ENCODE results near the gene PSMB7.

Gene PSMB7

GRCh38 chr9:124409410-124409809 lies 5.8 kb downstream of the PSMB7 start:
- no peak for DNase-seq

- no peak for DNase-seq
These were observed 12.0 kb downstream of the PSMB7 start for GRCh38 chr9:124403246-124403645.

- no peak for DNase-seq
These were observed 15.0 kb downstream of the PSMB7 start for GRCh38 chr9:124399968-124400940.

GRCh38 chr9:124399323-124399967 lies 15.8 kb downstream of the PSMB7 start:
- DNase-seq: no peak

- DNase-seq: no peak
These were observed 16.9 kb downstream of the PSMB7 start for GRCh38 chr9:124398191-124398935.

GRCh38 chr9:124395826-124396225 lies 19.4 kb downstream of the PSMB7 start:
- no peak for DNase-seq

- no peak for DNase-seq
These were observed 20.6 kb downstream of the PSMB7 start for GRCh38 chr9:124394596-124394995.

GRCh38 chr9:124394167-124394566 lies 21.1 kb downstream of the PSMB7 start:
- no peak for DNase-seq

GRCh38 chr9:124392871-124393460 lies 22.3 kb downstream of the PSMB7 start:
- DNase-seq: no peak

- no peak for DNase-seq
These were observed 22.9 kb downstream of the PSMB7 start for GRCh38 chr9:124392254-124392870.

- no peak for DNase-seq
These were observed 24.2 kb downstream of the PSMB7 start for GRCh38 chr9:124390794-124391658.

- no peak for DNase-seq
These were observed 25.9 kb downstream of the PSMB7 start for GRCh38 chr9:124389146-124389939.

- no peak for DNase-seq
These were observed 26.8 kb downstream of the PSMB7 start for GRCh38 chr9:124388275-124389048.

- DNase-seq: no peak
These were observed 29.0 kb downstream of the PSMB7 start for GRCh38 chr9:124386201-124386600.

GRCh38 chr9:124385623-124386022 lies 29.6 kb downstream of the PSMB7 start:
- no peak for DNase-seq

- no peak for DNase-seq
These were observed 30.4 kb downstream of the PSMB7 start for GRCh38 chr9:124384846-124385245.

- no peak for DNase-seq
These were observed 31.0 kb downstream of the PSMB7 start for GRCh38 chr9:124384210-124384609.

GRCh38 chr9:124381170-124381945 lies 33.9 kb downstream of the PSMB7 start:
- DNase-seq: no peak

All from activated T-cell treated with anti-CD3 and anti-CD28 coated beads for 4 hours (primary cell).